GM12878 (cell line): ENCODE data around the gene SH3BP1. TPM values are rescaled to one million over a fixed set of nuclear protein-coding genes. Genes with fewer than 3 reads are reported as not detected.

Experiments
- BMI1 ChIP-seq: fragments of 450-650 bp; IDR thresholded peaks from 2 replicates; pipeline ENCODE4 v1.6.1; 2016; ENCODE audit warnings: mild to moderate bottlenecking, moderate library complexity, borderline replicate concordance
- ESRRA ChIP-seq: IDR thresholded peaks from 2 replicates; pipeline ENCODE4 v1.6.1; 2012; ENCODE audit warnings: mild to moderate bottlenecking, low read length, improper control_type of control experiment
- FOXM1 ChIP-seq: IDR thresholded peaks from 2 replicates; pipeline ENCODE4 v1.6.1; 2012; ENCODE audit warnings: low read depth, mild to moderate bottlenecking, inconsistent platforms, low read length, moderate library complexity
- MLLT1 ChIP-seq: fragments of 450-650 bp; IDR thresholded peaks from 2 replicates; pipeline ENCODE4 v1.6.1; 2016; ENCODE audit warnings: mild to moderate bottlenecking
- NKRF ChIP-seq: fragments of 450-650 bp; conservative IDR thresholded peaks from 2 replicates; pipeline ENCODE4 v1.6.1; 2017; ENCODE audit warnings: mild to moderate bottlenecking, moderate library complexity
- PKNOX1 ChIP-seq: fragments of 450-650 bp; IDR thresholded peaks from 2 replicates; pipeline ENCODE4 v1.6.1; 2016; ENCODE audit warnings: mild to moderate bottlenecking
- RB1 ChIP-seq: fragments of 450-650 bp; formaldehyde crosslinking; IDR thresholded peaks from 2 replicates; pipeline ENCODE4 v1.6.1; 2017; ENCODE audit warnings: mild to moderate bottlenecking, borderline replicate concordance
- SMARCA5 ChIP-seq: fragments of 450-650 bp; IDR thresholded peaks from 2 replicates; pipeline ENCODE4 v1.6.1; 2017; ENCODE audit warnings: mild to moderate bottlenecking
- SP1 ChIP-seq: IDR thresholded peaks from one replicate; pipeline ENCODE4 v1.6.1; 2011; ENCODE audit warnings: low read depth, low read length
- YY1 ChIP-seq: IDR thresholded peaks from 2 replicates; pipeline ENCODE4 v1.6.1; 2011; ENCODE audit warnings: low read depth, mild to moderate bottlenecking, low read length
- polyA plus RNA-seq, 11 experiments: library from polyadenylated mRNA; depleted of rRNA in 4 of 11; unstranded in 6 of 11; stranded (reverse) in 5 of 11; fragments of >200 nt; fragmentation: Nextera tagmentation in 4 of 11; fragmentation: Illumina TruSeq in 1 of 11; extraction: Ambion mirVana in 4 of 11; extraction: Trizol in 1 of 11; gene quantifications; 1 replicate in 1 of 11; 2 replicates in 10 of 11; pipeline versions ENCODE4 v1.2.1 to v1.2.3, GENCODE V29; 2011 to 2016; ENCODE audit warnings: inconsistent platforms in 2 of 11, missing spikeins in 2 of 11, low read depth in 1 of 11
- total RNA-seq, 4 experiments: library from RNA; depleted of rRNA in 3 of 4; stranded (reverse); fragments of >200 nt in 3 of 4; fragmentation: Illumina TruSeq in 1 of 4; extraction: Trizol in 1 of 4; gene quantifications; 2 replicates each; pipeline versions ENCODE4 v1.2.1 to v1.2.3, GENCODE V29; 2013 to 2021
- TF ChIP-seq, protein P1 (sequence below): fragments of 450-650 bp; IDR thresholded peaks from 2 replicates; pipeline ENCODE4 v1.6.1; 2017; ENCODE audit warnings: mild to moderate bottlenecking, moderate library complexity
- TF ChIP-seq, protein P2 (sequence below): fragments of 450-650 bp; IDR thresholded peaks from 2 replicates; pipeline ENCODE4 v1.6.1; 2017; ENCODE audit warnings: mild to moderate bottlenecking
- TF ChIP-seq, protein P3 (sequence below): fragments of 150-350 bp; IDR thresholded peaks from 2 replicates; pipeline ENCODE4 v1.6.1; 2014; ENCODE audit warnings: mild to moderate bottlenecking, low read depth, low read length

The SH3BP1 gene
- total and polyA plus RNA-seq, 10 of the 15 experiments (the other 5 are each of a cell fraction or from before 2014, with no cell fraction given) = 0.29 to 70.5 (median 22.5) TPM

- TF ChIP-seq, protein P1, sequence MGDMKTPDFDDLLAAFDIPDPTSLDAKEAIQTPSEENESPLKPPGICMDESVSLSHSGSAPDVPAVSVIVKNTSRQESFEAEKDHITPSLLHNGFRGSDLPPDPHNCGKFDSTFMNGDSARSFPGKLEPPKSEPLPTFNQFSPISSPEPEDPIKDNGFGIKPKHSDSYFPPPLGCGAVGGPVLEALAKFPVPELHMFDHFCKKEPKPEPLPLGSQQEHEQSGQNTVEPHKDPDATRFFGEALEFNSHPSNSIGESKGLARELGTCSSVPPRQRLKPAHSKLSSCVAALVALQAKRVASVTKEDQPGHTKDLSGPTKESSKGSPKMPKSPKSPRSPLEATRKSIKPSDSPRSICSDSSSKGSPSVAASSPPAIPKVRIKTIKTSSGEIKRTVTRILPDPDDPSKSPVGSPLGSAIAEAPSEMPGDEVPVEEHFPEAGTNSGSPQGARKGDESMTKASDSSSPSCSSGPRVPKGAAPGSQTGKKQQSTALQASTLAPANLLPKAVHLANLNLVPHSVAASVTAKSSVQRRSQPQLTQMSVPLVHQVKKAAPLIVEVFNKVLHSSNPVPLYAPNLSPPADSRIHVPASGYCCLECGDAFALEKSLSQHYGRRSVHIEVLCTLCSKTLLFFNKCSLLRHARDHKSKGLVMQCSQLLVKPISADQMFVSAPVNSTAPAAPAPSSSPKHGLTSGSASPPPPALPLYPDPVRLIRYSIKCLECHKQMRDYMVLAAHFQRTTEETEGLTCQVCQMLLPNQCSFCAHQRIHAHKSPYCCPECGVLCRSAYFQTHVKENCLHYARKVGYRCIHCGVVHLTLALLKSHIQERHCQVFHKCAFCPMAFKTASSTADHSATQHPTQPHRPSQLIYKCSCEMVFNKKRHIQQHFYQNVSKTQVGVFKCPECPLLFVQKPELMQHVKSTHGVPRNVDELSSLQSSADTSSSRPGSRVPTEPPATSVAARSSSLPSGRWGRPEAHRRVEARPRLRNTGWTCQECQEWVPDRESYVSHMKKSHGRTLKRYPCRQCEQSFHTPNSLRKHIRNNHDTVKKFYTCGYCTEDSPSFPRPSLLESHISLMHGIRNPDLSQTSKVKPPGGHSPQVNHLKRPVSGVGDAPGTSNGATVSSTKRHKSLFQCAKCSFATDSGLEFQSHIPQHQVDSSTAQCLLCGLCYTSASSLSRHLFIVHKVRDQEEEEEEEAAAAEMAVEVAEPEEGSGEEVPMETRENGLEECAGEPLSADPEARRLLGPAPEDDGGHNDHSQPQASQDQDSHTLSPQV = no peak
- TF ChIP-seq FOXM1 = no peak; the same call in 1 of the 2 replicates
- peak; percentile 78 for TF ChIP-seq SP1
- peak; percentile 81 for TF ChIP-seq NKRF
- TF ChIP-seq, protein P2, sequence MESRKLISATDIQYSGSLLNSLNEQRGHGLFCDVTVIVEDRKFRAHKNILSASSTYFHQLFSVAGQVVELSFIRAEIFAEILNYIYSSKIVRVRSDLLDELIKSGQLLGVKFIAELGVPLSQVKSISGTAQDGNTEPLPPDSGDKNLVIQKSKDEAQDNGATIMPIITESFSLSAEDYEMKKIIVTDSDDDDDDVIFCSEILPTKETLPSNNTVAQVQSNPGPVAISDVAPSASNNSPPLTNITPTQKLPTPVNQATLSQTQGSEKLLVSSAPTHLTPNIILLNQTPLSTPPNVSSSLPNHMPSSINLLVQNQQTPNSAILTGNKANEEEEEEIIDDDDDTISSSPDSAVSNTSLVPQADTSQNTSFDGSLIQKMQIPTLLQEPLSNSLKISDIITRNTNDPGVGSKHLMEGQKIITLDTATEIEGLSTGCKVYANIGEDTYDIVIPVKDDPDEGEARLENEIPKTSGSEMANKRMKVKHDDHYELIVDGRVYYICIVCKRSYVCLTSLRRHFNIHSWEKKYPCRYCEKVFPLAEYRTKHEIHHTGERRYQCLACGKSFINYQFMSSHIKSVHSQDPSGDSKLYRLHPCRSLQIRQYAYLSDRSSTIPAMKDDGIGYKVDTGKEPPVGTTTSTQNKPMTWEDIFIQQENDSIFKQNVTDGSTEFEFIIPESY = no peak
- peak; percentile 86; the same call in 1 of the 2 replicates for TF ChIP-seq RB1
- no peak for TF ChIP-seq ESRRA
- peak; percentile 95 for TF ChIP-seq YY1
- TF ChIP-seq, protein P3, sequence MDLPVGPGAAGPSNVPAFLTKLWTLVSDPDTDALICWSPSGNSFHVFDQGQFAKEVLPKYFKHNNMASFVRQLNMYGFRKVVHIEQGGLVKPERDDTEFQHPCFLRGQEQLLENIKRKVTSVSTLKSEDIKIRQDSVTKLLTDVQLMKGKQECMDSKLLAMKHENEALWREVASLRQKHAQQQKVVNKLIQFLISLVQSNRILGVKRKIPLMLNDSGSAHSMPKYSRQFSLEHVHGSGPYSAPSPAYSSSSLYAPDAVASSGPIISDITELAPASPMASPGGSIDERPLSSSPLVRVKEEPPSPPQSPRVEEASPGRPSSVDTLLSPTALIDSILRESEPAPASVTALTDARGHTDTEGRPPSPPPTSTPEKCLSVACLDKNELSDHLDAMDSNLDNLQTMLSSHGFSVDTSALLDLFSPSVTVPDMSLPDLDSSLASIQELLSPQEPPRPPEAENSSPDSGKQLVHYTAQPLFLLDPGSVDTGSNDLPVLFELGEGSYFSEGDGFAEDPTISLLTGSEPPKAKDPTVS = no peak
- peak; percentile 73; the same call in 1 of the 2 replicates for TF ChIP-seq PKNOX1
- peak; percentile 80 for TF ChIP-seq MLLT1
- TF ChIP-seq SMARCA5 = peak; percentile 50; the same call in 1 of the 2 replicates
- no peak for TF ChIP-seq BMI1
Observed at GRCh38 chr22:37608477-37609239, 30.8 kb upstream of the SH3BP1 start, which contains the start of gene GGA1 (continued).
